HEK293 (cell line): ENCODE measurements around the gene METTL25B.

Experiments used
- CTCF ChIA-PET: fragments of 350-600 bp; formaldehyde crosslinking; extraction: SDS; loops from one replicate; lab custom pipeline; 2021; ENCODE audit warnings: antibody characterized with exemption; lab: Yijun Ruan, JAX
- POLR2A ChIA-PET: fragments of 300-600 bp; formaldehyde crosslinking; extraction: SDS; loops from one replicate; lab custom pipeline; 2020; ENCODE audit warnings: antibody characterized with exemption, inconsistent platforms; lab: Yijun Ruan, JAX
- H3K27ac ChIP-seq: fragments of 200-500 bp; sonication (Bioruptor generic); 2 replicates; pipeline ENCODE4 v1.5.1; 2014; ENCODE audit warnings: low read depth, low read length, control low read depth, inconsistent platforms; ENCODE audit errors: extremely low read depth
- H3K36me3 ChIP-seq, 2 experiments: fragments of 200-500 bp in 1 of 2; sonication (Bioruptor generic) in 1 of 2; 1 replicate in 1 of 2; 2 replicates in 1 of 2; pipeline ENCODE4 v1.5.1; 2014 to 2017; ENCODE audit warnings: inconsistent platforms in 2 of 2, low read length in 2 of 2; ENCODE audit not compliant: control insufficient read depth in 2 of 2, insufficient read depth in 1 of 2
- H3K4me1 ChIP-seq: fragments of 200-500 bp; sonication (Bioruptor generic); 2 replicates; pipeline ENCODE4 v1.5.1; 2014; ENCODE audit warnings: mild to moderate bottlenecking, low read length, inconsistent platforms; ENCODE audit not compliant: control insufficient read depth, insufficient read depth
- H3K4me3 ChIP-seq: 2 replicates; pipeline ENCODE4 v1.5.1; 2011; ENCODE audit warnings: low read depth, mild to moderate bottlenecking, control low read depth, low read length, moderate library complexity
- H3K9me3 ChIP-seq: fragments of 200-500 bp; sonication (Bioruptor generic); 2 replicates; pipeline ENCODE4 v1.5.1; 2014; ENCODE audit warnings: low read depth, low read length, inconsistent platforms; ENCODE audit not compliant: control insufficient read depth, insufficient read depth
- GLIS1 ChIP-seq: fragments of 450-650 bp; formaldehyde crosslinking; IDR thresholded peaks from 2 replicates; pipeline ENCODE4 v1.5.1; 2016; ENCODE audit warnings: missing biosample characterization, missing genetic modification characterization
- IKZF3 ChIP-seq: fragments of 450-650 bp; IDR thresholded peaks from 2 replicates; pipeline ENCODE4 v1.5.0; 2018; ENCODE audit warnings: missing biosample characterization, mild to moderate bottlenecking, missing genetic modification characterization, moderate library complexity
- KLF10 ChIP-seq: fragments of 450-650 bp; IDR thresholded peaks from 2 replicates; pipeline ENCODE4 v1.5.1; 2018; ENCODE audit warnings: missing biosample characterization, mild to moderate bottlenecking, missing genetic modification characterization
- KLF9 ChIP-seq: fragments of 450-650 bp; formaldehyde crosslinking; IDR thresholded peaks from 2 replicates; pipeline ENCODE4 v1.5.1; 2016; ENCODE audit warnings: missing biosample characterization, missing genetic modification characterization, low read depth
- PRDM1 ChIP-seq: fragments of 450-650 bp; formaldehyde crosslinking; IDR thresholded peaks from 2 replicates; pipeline ENCODE4; 2016; ENCODE audit warnings: missing biosample characterization, missing genetic modification characterization
- SALL2 ChIP-seq: fragments of 450-650 bp; formaldehyde crosslinking; IDR thresholded peaks from 2 replicates; pipeline ENCODE4 v1.5.0; 2017; ENCODE audit warnings: missing biosample characterization, mild to moderate bottlenecking, missing genetic modification characterization, borderline replicate concordance
- SP7 ChIP-seq: fragments of 450-650 bp; formaldehyde crosslinking; IDR thresholded peaks from 2 replicates; pipeline ENCODE4 v1.5.1; 2016; ENCODE audit warnings: missing biosample characterization, missing genetic modification characterization
- TRIM28 ChIP-seq: IDR thresholded peaks from 2 replicates; pipeline ENCODE4 v1.6.1; 2011; ENCODE audit warnings: low read length, control low read depth, borderline replicate concordance
- ZEB2 ChIP-seq: fragments of 450-650 bp; formaldehyde crosslinking; IDR thresholded peaks from 2 replicates; pipeline ENCODE4 v1.5.1; 2016; ENCODE audit warnings: missing biosample characterization, missing genetic modification characterization
- ZFP69B ChIP-seq: fragments of 450-650 bp; formaldehyde crosslinking; IDR thresholded peaks from 2 replicates; pipeline ENCODE4 v1.5.1; 2016; ENCODE audit warnings: missing biosample characterization, missing genetic modification characterization
- ZIC2 ChIP-seq: fragments of 450-650 bp; formaldehyde crosslinking; IDR thresholded peaks from 2 replicates; pipeline ENCODE4 v1.5.1; 2016; ENCODE audit warnings: missing biosample characterization, missing genetic modification characterization
- ZNF121 ChIP-seq: fragments of 450-650 bp; formaldehyde crosslinking; IDR thresholded peaks from 2 replicates; pipeline ENCODE4 v1.5.1; 2016; ENCODE audit warnings: missing biosample characterization, missing genetic modification characterization
- ZNF16 ChIP-seq: fragments of 450-650 bp; formaldehyde crosslinking; IDR thresholded peaks from 2 replicates; pipeline ENCODE4 v1.5.1; 2016; ENCODE audit warnings: low read depth, missing biosample characterization, missing genetic modification characterization
- ZNF175 ChIP-seq: fragments of 450-650 bp; formaldehyde crosslinking; IDR thresholded peaks from 2 replicates; pipeline ENCODE4 v1.5.1; 2016; ENCODE audit warnings: missing biosample characterization, missing genetic modification characterization
- ZNF266 ChIP-seq: fragments of 450-650 bp; formaldehyde crosslinking; IDR thresholded peaks from 2 replicates; pipeline ENCODE4 v1.5.1; 2016; ENCODE audit warnings: missing biosample characterization, missing genetic modification characterization, low read depth
- ZNF335 ChIP-seq: fragments of 450-650 bp; formaldehyde crosslinking; conservative IDR thresholded peaks from 2 replicates; pipeline ENCODE4 v1.5.1; 2016; ENCODE audit warnings: missing biosample characterization, missing genetic modification characterization
- ZNF391 ChIP-seq: fragments of 450-650 bp; formaldehyde crosslinking; IDR thresholded peaks from 2 replicates; pipeline ENCODE4 v1.5.1; 2016; ENCODE audit warnings: low read depth, missing biosample characterization, missing genetic modification characterization, borderline replicate concordance
- ZNF558 ChIP-seq: fragments of 450-650 bp; formaldehyde crosslinking; IDR thresholded peaks from 2 replicates; pipeline ENCODE4 v1.5.1; 2016; ENCODE audit warnings: missing biosample characterization, missing genetic modification characterization
- ZNF600 ChIP-seq: fragments of 450-650 bp; formaldehyde crosslinking; IDR thresholded peaks from 2 replicates; pipeline ENCODE4 v1.5.1; 2016; ENCODE audit warnings: missing biosample characterization, missing genetic modification characterization
- ZNF629 ChIP-seq: fragments of 450-650 bp; formaldehyde crosslinking; IDR thresholded peaks from 2 replicates; pipeline ENCODE4 v1.5.1; 2017; ENCODE audit warnings: missing biosample characterization, missing genetic modification characterization
- ZNF76 ChIP-seq: fragments of 450-650 bp; formaldehyde crosslinking; IDR thresholded peaks from 2 replicates; pipeline ENCODE4; 2016; ENCODE audit warnings: low read depth, missing biosample characterization, missing genetic modification characterization, borderline replicate concordance
- ZNF768 ChIP-seq: fragments of 450-650 bp; formaldehyde crosslinking; IDR thresholded peaks from 2 replicates; pipeline ENCODE4 v1.5.1; 2018; ENCODE audit warnings: missing biosample characterization, mild to moderate bottlenecking, missing genetic modification characterization
- TF ChIP-seq, protein P1 (sequence below): fragments of 450-650 bp; formaldehyde crosslinking; IDR thresholded peaks from 2 replicates; pipeline ENCODE4 v1.5.1; 2016; ENCODE audit warnings: missing biosample characterization, missing genetic modification characterization
- TF ChIP-seq, protein P2 (sequence below): fragments of 450-650 bp; formaldehyde crosslinking; IDR thresholded peaks from 2 replicates; pipeline ENCODE4 v1.5.1; 2016; ENCODE audit warnings: missing biosample characterization, missing genetic modification characterization
- TF ChIP-seq, protein P3 (sequence below): fragments of 450-650 bp; formaldehyde crosslinking; IDR thresholded peaks from 2 replicates; pipeline ENCODE4 v1.5.1; 2017; ENCODE audit warnings: missing biosample characterization, mild to moderate bottlenecking, missing genetic modification characterization, moderate library complexity
- TF ChIP-seq, protein P4 (sequence below): fragments of 450-650 bp; formaldehyde crosslinking; IDR thresholded peaks from 2 replicates; pipeline ENCODE4 v1.5.1; 2016; ENCODE audit warnings: missing biosample characterization, missing genetic modification characterization, borderline replicate concordance
- TF ChIP-seq, protein P5 (sequence below): fragments of 450-650 bp; formaldehyde crosslinking; IDR thresholded peaks from 2 replicates; pipeline ENCODE4 v1.5.1; 2016; ENCODE audit warnings: missing biosample characterization, missing genetic modification characterization
- TF ChIP-seq, protein P6 (sequence below): fragments of 450-650 bp; formaldehyde crosslinking; IDR thresholded peaks from 2 replicates; pipeline ENCODE4 v1.5.1; 2017; ENCODE audit warnings: missing biosample characterization, missing genetic modification characterization

The METTL25B gene

DNA sequence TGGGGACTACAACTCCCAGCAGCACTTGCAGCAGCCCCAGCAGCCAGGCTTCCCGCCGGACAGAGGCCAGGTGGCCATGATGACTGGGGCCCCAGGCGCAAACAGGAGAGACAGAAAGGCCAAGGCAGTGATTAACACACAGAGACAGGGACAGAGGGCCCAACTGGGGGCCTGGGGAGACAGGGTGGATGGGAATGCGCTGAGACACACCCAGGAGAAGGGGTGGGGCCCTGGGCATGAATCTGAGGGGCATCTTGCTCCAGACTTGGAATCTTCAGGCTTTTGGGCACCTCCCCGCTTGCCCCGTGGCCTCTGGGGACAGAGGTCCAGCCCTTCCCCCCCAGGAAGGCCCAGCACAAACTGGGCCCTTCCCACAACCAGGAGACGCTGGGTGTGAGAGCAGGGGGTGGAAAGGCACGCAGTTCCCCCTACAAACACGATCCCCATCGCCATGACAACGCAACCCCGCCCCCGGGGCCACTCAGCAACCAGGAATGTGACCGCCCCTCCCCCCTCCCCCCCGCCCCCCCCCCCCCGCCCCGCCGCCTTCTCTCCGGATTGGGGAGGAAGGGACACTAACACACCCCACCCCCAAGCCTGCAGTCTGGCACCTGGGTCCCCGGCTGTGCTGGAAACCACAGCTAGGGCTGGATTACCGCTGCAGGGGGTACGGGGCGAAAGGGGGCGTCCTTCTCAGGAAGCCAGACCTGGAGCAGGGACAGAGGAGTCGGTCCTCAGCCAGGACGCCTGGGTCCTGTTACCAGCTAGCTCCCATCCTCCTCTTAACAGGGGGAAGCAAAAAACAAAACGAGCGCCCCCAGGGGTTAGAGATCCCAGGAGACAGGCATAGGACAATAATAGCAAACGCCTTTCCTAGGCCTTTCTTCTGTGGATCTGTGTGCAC lies 18.7 kb downstream of the METTL25B start:
- no peaks in the 10 kb centered on the region for H3K9me3 ChIP-seq
- POLR2A ChIA-PET = interaction anchor here (0.5 to 3.1 kb wide), 10 partner anchors 9 to 120 kb away, joined by 3 to 24 read pairs (median 5); partner anchors contain the start of genes ISG20L2, METTL25B and PRCC
- CTCF ChIA-PET = interaction anchor here (0.7 to 1.9 kb wide), 7 partner anchors 12 to 113 kb away, joined by 3 to 19 read pairs (median 5); partner anchors contain the start of genes METTL25B and NTRK1
- peak overlapping the region; percentile 95 for H3K27ac ChIP-seq
- H3K4me3 ChIP-seq = peak overlapping the region; percentile 51
- peaks cover 0 to 47% of the 10 kb centered on the region in 2 experiments; a peak in 1 of 3 replicates for H3K36me3 ChIP-seq
- peaks cover 11% of the 10 kb centered on the region; the same call in 1 of the 2 replicates for H3K4me1 ChIP-seq
- TF ChIP-seq TRIM28 (0 out of 2 replicates have a peak, but pooled peaks have one; percentile 65), PRDM1 (tag by site-specific recombination) (no peak), ZIC2 (peak; percentile 49), ZNF16 (tag by site-specific recombination) (no peak), ZNF335 (tag by site-specific recombination) (peak; percentile 92), ZEB2 (tag by site-specific recombination) (peak; percentile 10; the same call in 1 of the 2 replicates), ZNF629 (tag by site-specific recombination) (no peak), ZNF266 (tag by site-specific recombination) (no peak), IKZF3 (peak; percentile 53), ZFP69B (peak; percentile 48; the same call in 1 of the 2 replicates), SALL2 (no peak), ZNF391 (tag by site-specific recombination) (peak; percentile 12; the same call in 1 of the 2 replicates), GLIS1 (tag by site-specific recombination) (peak; percentile 90), SP7 (peak; percentile 76), ZNF558 (tag by site-specific recombination) (no peak), KLF9 (tag by site-specific recombination) (peak; percentile 86), ZNF121 (tag by site-specific recombination) (peak; percentile 90), ZNF600 (tag by site-specific recombination) (peak; percentile 63), ZNF768 (tag by site-specific recombination) (no peak; the same call in 1 of the 2 replicates), KLF10 (tag by site-specific recombination) (peak; percentile 72), ZNF175 (no peak), ZNF76 (peak; percentile 95)
- TF ChIP-seq, protein P1, sequence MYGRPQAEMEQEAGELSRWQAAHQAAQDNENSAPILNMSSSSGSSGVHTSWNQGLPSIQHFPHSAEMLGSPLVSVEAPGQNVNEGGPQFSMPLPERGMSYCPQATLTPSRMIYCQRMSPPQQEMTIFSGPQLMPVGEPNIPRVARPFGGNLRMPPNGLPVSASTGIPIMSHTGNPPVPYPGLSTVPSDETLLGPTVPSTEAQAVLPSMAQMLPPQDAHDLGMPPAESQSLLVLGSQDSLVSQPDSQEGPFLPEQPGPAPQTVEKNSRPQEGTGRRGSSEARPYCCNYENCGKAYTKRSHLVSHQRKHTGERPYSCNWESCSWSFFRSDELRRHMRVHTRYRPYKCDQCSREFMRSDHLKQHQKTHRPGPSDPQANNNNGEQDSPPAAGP = peak; percentile 65
- TF ChIP-seq, protein P2, sequence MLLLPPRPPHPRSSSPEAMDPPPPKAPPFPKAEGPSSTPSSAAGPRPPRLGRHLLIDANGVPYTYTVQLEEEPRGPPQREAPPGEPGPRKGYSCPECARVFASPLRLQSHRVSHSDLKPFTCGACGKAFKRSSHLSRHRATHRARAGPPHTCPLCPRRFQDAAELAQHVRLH = no peak
- TF ChIP-seq, protein P3, sequence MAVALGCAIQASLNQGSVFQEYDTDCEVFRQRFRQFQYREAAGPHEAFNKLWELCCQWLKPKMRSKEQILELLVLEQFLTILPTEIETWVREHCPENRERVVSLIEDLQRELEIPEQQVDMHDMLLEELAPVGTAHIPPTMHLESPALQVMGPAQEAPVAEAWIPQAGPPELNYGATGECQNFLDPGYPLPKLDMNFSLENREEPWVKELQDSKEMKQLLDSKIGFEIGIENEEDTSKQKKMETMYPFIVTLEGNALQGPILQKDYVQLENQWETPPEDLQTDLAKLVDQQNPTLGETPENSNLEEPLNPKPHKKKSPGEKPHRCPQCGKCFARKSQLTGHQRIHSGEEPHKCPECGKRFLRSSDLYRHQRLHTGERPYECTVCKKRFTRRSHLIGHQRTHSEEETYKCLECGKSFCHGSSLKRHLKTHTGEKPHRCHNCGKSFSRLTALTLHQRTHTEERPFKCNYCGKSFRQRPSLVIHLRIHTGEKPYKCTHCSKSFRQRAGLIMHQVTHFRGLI (tag by site-specific recombination) = no peak
- TF ChIP-seq, protein P4, sequence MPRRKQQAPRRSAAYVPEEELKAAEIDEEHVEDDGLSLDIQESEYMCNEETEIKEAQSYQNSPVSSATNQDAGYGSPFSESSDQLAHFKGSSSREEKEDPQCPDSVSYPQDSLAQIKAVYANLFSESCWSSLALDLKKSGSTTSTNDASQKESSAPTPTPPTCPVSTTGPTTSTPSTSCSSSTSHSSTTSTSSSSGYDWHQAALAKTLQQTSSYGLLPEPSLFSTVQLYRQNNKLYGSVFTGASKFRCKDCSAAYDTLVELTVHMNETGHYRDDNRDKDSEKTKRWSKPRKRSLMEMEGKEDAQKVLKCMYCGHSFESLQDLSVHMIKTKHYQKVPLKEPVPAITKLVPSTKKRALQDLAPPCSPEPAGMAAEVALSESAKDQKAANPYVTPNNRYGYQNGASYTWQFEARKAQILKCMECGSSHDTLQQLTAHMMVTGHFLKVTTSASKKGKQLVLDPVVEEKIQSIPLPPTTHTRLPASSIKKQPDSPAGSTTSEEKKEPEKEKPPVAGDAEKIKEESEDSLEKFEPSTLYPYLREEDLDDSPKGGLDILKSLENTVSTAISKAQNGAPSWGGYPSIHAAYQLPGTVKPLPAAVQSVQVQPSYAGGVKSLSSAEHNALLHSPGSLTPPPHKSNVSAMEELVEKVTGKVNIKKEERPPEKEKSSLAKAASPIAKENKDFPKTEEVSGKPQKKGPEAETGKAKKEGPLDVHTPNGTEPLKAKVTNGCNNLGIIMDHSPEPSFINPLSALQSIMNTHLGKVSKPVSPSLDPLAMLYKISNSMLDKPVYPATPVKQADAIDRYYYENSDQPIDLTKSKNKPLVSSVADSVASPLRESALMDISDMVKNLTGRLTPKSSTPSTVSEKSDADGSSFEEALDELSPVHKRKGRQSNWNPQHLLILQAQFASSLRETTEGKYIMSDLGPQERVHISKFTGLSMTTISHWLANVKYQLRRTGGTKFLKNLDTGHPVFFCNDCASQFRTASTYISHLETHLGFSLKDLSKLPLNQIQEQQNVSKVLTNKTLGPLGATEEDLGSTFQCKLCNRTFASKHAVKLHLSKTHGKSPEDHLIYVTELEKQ (tag by site-specific recombination) = no peak
- TF ChIP-seq, protein P5, sequence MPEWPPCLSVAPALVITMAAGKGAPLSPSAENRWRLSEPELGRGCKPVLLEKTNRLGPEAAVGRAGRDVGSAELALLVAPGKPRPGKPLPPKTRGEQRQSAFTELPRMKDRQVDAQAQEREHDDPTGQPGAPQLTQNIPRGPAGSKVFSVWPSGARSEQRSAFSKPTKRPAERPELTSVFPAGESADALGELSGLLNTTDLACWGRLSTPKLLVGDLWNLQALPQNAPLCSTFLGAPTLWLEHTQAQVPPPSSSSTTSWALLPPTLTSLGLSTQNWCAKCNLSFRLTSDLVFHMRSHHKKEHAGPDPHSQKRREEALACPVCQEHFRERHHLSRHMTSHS (tag by site-specific recombination) = no peak
- TF ChIP-seq, protein P6, sequence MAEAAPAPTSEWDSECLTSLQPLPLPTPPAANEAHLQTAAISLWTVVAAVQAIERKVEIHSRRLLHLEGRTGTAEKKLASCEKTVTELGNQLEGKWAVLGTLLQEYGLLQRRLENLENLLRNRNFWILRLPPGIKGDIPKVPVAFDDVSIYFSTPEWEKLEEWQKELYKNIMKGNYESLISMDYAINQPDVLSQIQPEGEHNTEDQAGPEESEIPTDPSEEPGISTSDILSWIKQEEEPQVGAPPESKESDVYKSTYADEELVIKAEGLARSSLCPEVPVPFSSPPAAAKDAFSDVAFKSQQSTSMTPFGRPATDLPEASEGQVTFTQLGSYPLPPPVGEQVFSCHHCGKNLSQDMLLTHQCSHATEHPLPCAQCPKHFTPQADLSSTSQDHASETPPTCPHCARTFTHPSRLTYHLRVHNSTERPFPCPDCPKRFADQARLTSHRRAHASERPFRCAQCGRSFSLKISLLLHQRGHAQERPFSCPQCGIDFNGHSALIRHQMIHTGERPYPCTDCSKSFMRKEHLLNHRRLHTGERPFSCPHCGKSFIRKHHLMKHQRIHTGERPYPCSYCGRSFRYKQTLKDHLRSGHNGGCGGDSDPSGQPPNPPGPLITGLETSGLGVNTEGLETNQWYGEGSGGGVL (tag by site-specific recombination) = peak; percentile 95
